HCT116 (cell line): ENCODE results near the gene TMEM52. TPM values are rescaled to one million over a fixed set of nuclear protein-coding genes. Genes with fewer than 3 reads are reported as not detected.

Source experiments
- ATAC-seq: fragments of 200-7000 bp; cut with Tn5 transposase; 2 replicates; pipeline ENCODE4 v1.9.1; 2020; ENCODE audit warnings: mild to moderate bottlenecking, moderate library complexity
- BruUV-seq: library from RNA; stranded (reverse); fragments of 400-500 nt; replicated peaks from 2 replicates; lab custom pipeline; 2021; lab: Mats Ljungman, UMichigan
- CTCF ChIA-PET: fragments of 300-600 bp; sonication (Branson Sonifier 250); formaldehyde crosslinking; loops from one replicate; lab custom pipeline; 2021; ENCODE audit warnings: antibody characterized with exemption; lab: Charles Lee
- POLR2A ChIA-PET: fragments of 300-600, 350-600 bp; sonication (Branson Sonifier 250); formaldehyde crosslinking; loops from one replicate; lab custom pipeline; 2021; ENCODE audit warnings: antibody characterized with exemption; lab: Charles Lee
- RAD21 ChIA-PET, 2 experiments: fragments of 300-600 bp; sonication (Branson Sonifier 250); formaldehyde crosslinking; loops; one replicate each; lab custom pipeline; 2023; ENCODE audit warnings: low total read pairs in 2 of 2; ENCODE audit not compliant: uncharacterized antibody in 2 of 2, unreplicated experiment in 2 of 2, low non-redundant PET in 1 of 2; lab: Charles Lee
- DNase-seq: peaks from one replicate; pipeline ENCODE4 v3.0.0-alpha.2; 2010; ENCODE audit warnings: low read depth, low spot score
- H2AFZ ChIP-seq: fragments of 200-600 bp; shearing (Covaris generic), sonication (generic); 2 replicates; pipeline ENCODE4 v1.6.1; 2017; ENCODE audit warnings: low read depth, mixed run types, mixed read lengths, antibody characterized with exemption, low read length; ENCODE audit not compliant: poor library complexity, severe bottlenecking
- H3K27ac ChIP-seq: 2 replicates; pipeline ENCODE4 v1.5.1; 2012; ENCODE audit warnings: low read depth, low read length
- H3K27me3 ChIP-seq: fragments of 200-600 bp; sonication (generic); 2 replicates; pipeline ENCODE4 v1.6.1; 2016; ENCODE audit warnings: mixed run types, low read length, mixed read lengths; ENCODE audit not compliant: insufficient read depth
- H3K36me3 ChIP-seq, 2 experiments: fragments of 200-500 bp in 1 of 2; fragments of 200-600 bp in 1 of 2; sonication (Bioruptor generic) in 1 of 2; sonication (generic) in 1 of 2; 2 replicates each; pipeline versions ENCODE4 v1.5.1 to v1.6.1; 2014 to 2016; ENCODE audit warnings: low read length in 2 of 2, inconsistent platforms in 1 of 2, mixed read lengths in 1 of 2, mixed run types in 1 of 2; ENCODE audit not compliant: insufficient read depth in 2 of 2, control insufficient read depth in 1 of 2
- H3K4me1 ChIP-seq, 2 experiments: fragments of 200-600 bp in 1 of 2; sonication (generic) in 1 of 2; 2 replicates each; pipeline versions ENCODE4 v1.5.1 to v1.6.1; 2012 to 2017; ENCODE audit warnings: low read length in 2 of 2, inconsistent platforms in 1 of 2, mild to moderate bottlenecking in 1 of 2, mixed read lengths in 1 of 2, mixed run types in 1 of 2, moderate library complexity in 1 of 2; ENCODE audit not compliant: insufficient read depth in 2 of 2, control insufficient read depth in 1 of 2
- H3K4me2 ChIP-seq: fragments of 200-600 bp; sonication (generic); 2 replicates; pipeline ENCODE4 v1.6.1; 2017; ENCODE audit warnings: mixed run types, low read length, mixed read lengths
- H3K4me3 ChIP-seq, 2 experiments: fragments of 200-600 bp in 1 of 2; sonication (generic) in 1 of 2; replicated peaks in 1 of 2; 2 replicates each; pipeline ENCODE4 v1.5.1; 2011 to 2016; ENCODE audit warnings: low read length in 2 of 2, control low read depth in 1 of 2, low read depth in 1 of 2, mild to moderate bottlenecking in 1 of 2, mixed read lengths in 1 of 2, mixed run types in 1 of 2
- H3K79me2 ChIP-seq: fragments of 200-600 bp; sonication (generic); 2 replicates; pipeline ENCODE4 v1.6.1; 2017; ENCODE audit warnings: mild to moderate bottlenecking, mixed run types, low read length, moderate library complexity, mixed read lengths; ENCODE audit not compliant: insufficient read depth
- H3K9ac ChIP-seq: fragments of 200-600 bp; sonication (generic); 2 replicates; pipeline ENCODE4 v1.6.1; 2016; ENCODE audit warnings: low read length, mixed read lengths
- H3K9me2 ChIP-seq: fragments of 200-600 bp; sonication (generic), shearing (Covaris generic); 2 replicates; pipeline ENCODE4 v1.6.1; 2017; ENCODE audit warnings: mixed run types, mild to moderate bottlenecking, moderate library complexity; ENCODE audit not compliant: insufficient read depth
- H3K9me3 ChIP-seq, 2 experiments: fragments of 200-500 bp in 1 of 2; fragments of 200-600 bp in 1 of 2; sonication (Bioruptor generic) in 1 of 2; sonication (generic) in 1 of 2; 2 replicates each; pipeline ENCODE4 v1.6.1; 2014 to 2017; ENCODE audit warnings: low read length in 2 of 2, mixed read lengths in 2 of 2, inconsistent platforms in 1 of 2, low read depth in 1 of 2, mild to moderate bottlenecking in 1 of 2, mixed run types in 1 of 2, moderate library complexity in 1 of 2; ENCODE audit not compliant: control insufficient read depth in 1 of 2, insufficient read depth in 1 of 2
- H4K20me1 ChIP-seq: fragments of 200-600 bp; sonication (generic), shearing (Covaris generic); 2 replicates; pipeline ENCODE4 v1.6.1; 2017; ENCODE audit warnings: mixed run types, mild to moderate bottlenecking, moderate library complexity; ENCODE audit not compliant: insufficient read depth
- ATF3 ChIP-seq: IDR thresholded peaks from 2 replicates; pipeline ENCODE4 v1.6.1; 2012
- CEBPB ChIP-seq: IDR thresholded peaks from 2 replicates; pipeline ENCODE4 v1.6.1; 2012; ENCODE audit warnings: low read depth
- CTCF ChIP-seq, 3 experiments: fragments of 200-600 bp in 1 of 3; sonication (generic) in 1 of 3; IDR thresholded peaks in 2 of 3; conservative IDR thresholded peaks in 1 of 3; 2 replicates each; pipeline ENCODE4 v1.5.1; 2012 to 2017; ENCODE audit warnings: low read depth in 2 of 3, low read length in 2 of 3, antibody characterized with exemption in 1 of 3, borderline replicate concordance in 1 of 3, control low read depth in 1 of 3, mild to moderate bottlenecking in 1 of 3, mixed read lengths in 1 of 3, mixed run types in 1 of 3, moderate library complexity in 1 of 3; ENCODE audit not compliant: insufficient read depth in 1 of 3
- ELF1 ChIP-seq: IDR thresholded peaks from 2 replicates; pipeline ENCODE4 v1.6.1; 2012; ENCODE audit warnings: low read depth, borderline replicate concordance
- EZH2 ChIP-seq: fragments of 200-600 bp; sonication (generic); IDR thresholded peaks from 2 replicates; pipeline ENCODE4 v1.6.1; 2017; ENCODE audit warnings: antibody characterized with exemption, mixed run types
- EZH2phosphoT487 ChIP-seq: fragments of 200-600 bp; IDR thresholded peaks from 2 replicates; pipeline ENCODE4 v1.6.1; 2018; ENCODE audit warnings: antibody characterized with exemption, borderline replicate concordance
- FOSL1 ChIP-seq: IDR thresholded peaks from 2 replicates; pipeline ENCODE4 v1.6.1; 2012; ENCODE audit warnings: low read depth
- JUND ChIP-seq: IDR thresholded peaks from 2 replicates; pipeline ENCODE4 v1.6.1; 2012
- MAX ChIP-seq: IDR thresholded peaks from 2 replicates; pipeline ENCODE4 v1.6.1; 2012
- POLR2AphosphoS5 ChIP-seq: IDR thresholded peaks from 2 replicates; pipeline ENCODE4 v1.6.1; 2011; ENCODE audit warnings: mild to moderate bottlenecking, low read depth, low read length, moderate library complexity
- RAD21 ChIP-seq: IDR thresholded peaks from 2 replicates; pipeline ENCODE4 v1.6.1; 2012; ENCODE audit warnings: low read depth, mild to moderate bottlenecking
- SIN3A ChIP-seq: IDR thresholded peaks from 2 replicates; pipeline ENCODE4 v1.6.1; 2012; ENCODE audit warnings: low read depth
- SP1 ChIP-seq: IDR thresholded peaks from 2 replicates; pipeline ENCODE4 v1.6.1; 2012; ENCODE audit warnings: low read depth
- SRF ChIP-seq: IDR thresholded peaks from 2 replicates; pipeline ENCODE4 v1.6.1; 2012; ENCODE audit warnings: low read depth
- TCF7L2 ChIP-seq: IDR thresholded peaks from 2 replicates; pipeline ENCODE4 v1.7.0; 2011; ENCODE audit warnings: borderline replicate concordance, inconsistent platforms; ENCODE audit not compliant: insufficient read depth, insufficient read length; ENCODE audit errors: extremely low read depth
- YY1 ChIP-seq: IDR thresholded peaks from 2 replicates; pipeline ENCODE4 v1.6.1; 2011; ENCODE audit warnings: low read length, low read depth, moderate library complexity, mild to moderate bottlenecking; ENCODE audit not compliant: insufficient replicate concordance; ENCODE audit errors: extremely low read depth
- ZBTB33 ChIP-seq: IDR thresholded peaks from 2 replicates; pipeline ENCODE4 v1.6.1; 2011; ENCODE audit warnings: mild to moderate bottlenecking, low read length, moderate library complexity; ENCODE audit not compliant: insufficient replicate concordance; ENCODE audit errors: extremely low read depth
- ZFX ChIP-seq: fragments of 450-650 bp; IDR thresholded peaks from 2 replicates; pipeline ENCODE4 v1.6.1; 2017
- ZNF274 ChIP-seq: fragments of 200-500 bp; sonication (Bioruptor generic); IDR thresholded peaks from 2 replicates; pipeline ENCODE4 v1.6.1; 2014; ENCODE audit warnings: mild to moderate bottlenecking, low read depth, low read length, inconsistent platforms
- intact Hi-C: fragments of 100-400 bp; cut with micrococcal nuclease; formaldehyde crosslinking; loops from 2 replicates; pipeline ENCODE4 v1.10.0; 2022
- total RNA-seq: library from RNA; stranded (reverse); gene quantifications from one replicate; pipeline ENCODE4 v1.2.1, GENCODE V29; 2021; ENCODE audit not compliant: unreplicated experiment

Gene TMEM52
- total RNA-seq, 1 experiment from 2014 or later, result 27.5 TPM

- TF ChIP-seq JUND (no peak), SRF (no peak), SP1 (no peak; the same call in 1 of the 2 replicates), ATF3 (no peak), ZFX (peak; percentile 24; the same call in 1 of the 2 replicates)
Measured at GRCh38 chr1:1959840-1960479, 40.9 kb upstream of the TMEM52 start (continued).

GRCh38 chr1:1959459-1959839 lies 40.4 kb upstream of the TMEM52 start:
- Histone ChIP-seq H2AFZ (peak overlapping the region; percentile 84), H3K4me2 (peak overlapping the region; percentile 91), H3K9me2 (no peaks in the 10 kb centered on the region), H3K4me3 (peak overlapping the region; percentile 36 to 54), H3K36me3 (no peaks in the 10 kb centered on the region), H3K27me3 (no peaks in the 10 kb centered on the region), H3K27ac (peak overlapping the region; percentile 21; the same call in 1 of the 2 replicates), H3K79me2 (no peaks in the 10 kb centered on the region), H3K9me3 (no peaks in the 10 kb centered on the region), H3K4me1 (peaks cover 5 to 22% of the 10 kb centered on the region in 2 experiments; a peak in 3 of 4 replicates), H4K20me1 (no peaks in the 10 kb centered on the region), H3K9ac (peak overlapping the region; percentile 17; the same call in 1 of the 2 replicates)
- CTCF ChIA-PET, result interaction anchor here (0.9 to 6.7 kb wide), 4 partner anchors 16 to 181 kb away, joined by 5 to 70 read pairs (median 5); no protein-coding TSS in a partner anchor
- BruUV-seq, result no TSS peak
- DNase-seq (no peak), ATAC-seq (peak; percentile 44)
- POLR2A ChIA-PET, result no interaction called here
- intact Hi-C loops, result no loop called here
- RAD21 ChIA-PET, result interaction anchor here (0.7 to 1.1 kb wide), 4 partner anchors 82 to 87 kb away, joined by 3 to 5 read pairs (median 3); no protein-coding TSS in a partner anchor
- TF ChIP-seq FOSL1 (no peak), ZBTB33 (no peak), MAX (no peak), JUND (no peak), TCF7L2 (no peak), RAD21 (no peak), POLR2AphosphoS5 (no peak), EZH2phosphoT487 (no peak), YY1 (no peak), ZNF274 (no peak), CEBPB (no peak), CTCF (IDR thresholded peaks at IDR 0.05 in 2 of 3, conservative IDR thresholded peaks at IDR 0.05 in 1 of 3; ENCODE audit: borderline replicate concordance in 1 of 3, insufficient read depth in 1 of 3, low read depth in 2 of 3, low read length in 2 of 3) (no peak), EZH2 (no peak), ELF1 (no peak), SIN3A (no peak)
